ENCODE data around the gene HGFAC. TPM values are rescaled to one million over a fixed set of nuclear protein-coding genes. Genes with fewer than 3 reads are reported as not detected.

Gene HGFAC
- total and polyA plus RNA-seq, 9 donors, result 0.15 to 2.1 (median 0.53) TPM; not detected in 2

DNA sequence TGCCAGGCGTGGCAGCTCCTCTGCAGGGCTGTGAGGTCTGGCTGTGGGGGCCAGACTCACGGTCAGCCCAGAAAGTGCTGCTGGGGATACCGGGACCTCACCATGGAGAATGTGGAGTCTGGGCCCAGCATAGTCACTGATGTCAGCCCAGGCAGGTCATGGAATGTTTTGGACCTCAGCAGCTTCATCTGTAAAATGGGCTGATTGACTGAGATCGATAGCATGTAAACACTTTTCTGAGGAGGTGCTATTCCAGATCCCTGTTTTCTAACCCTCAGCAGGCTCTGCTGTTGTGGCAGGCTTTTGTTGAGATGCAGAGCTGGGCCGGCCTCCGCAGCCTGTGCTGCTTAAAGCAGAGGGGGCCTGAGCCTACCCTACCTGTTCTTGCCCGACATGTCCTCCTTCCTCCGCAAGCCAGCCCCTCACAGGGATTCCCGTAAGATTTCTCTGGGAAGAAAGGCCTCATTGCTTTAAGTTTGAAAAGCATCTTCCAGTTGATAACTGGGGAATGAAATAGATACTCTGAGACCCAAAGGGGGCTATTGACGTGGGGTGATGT, 38.3 kb upstream of the HGFAC start:
- 87 to 90% (median 89%) methylated on average over 10 of the region's 10 CpGs for WGBS, 3 donors
- Histone ChIP-seq H3K27me3 (no peaks in the 10 kb centered on the region), H3K4me1 (ENCODE audit: insufficient read depth) (peaks cover 5% of the 10 kb centered on the region), H3K27ac (no peak overlapping the region), H3K4me3 (no peak overlapping the region), H3K9me3 (no peaks in the 10 kb centered on the region), H3K36me3 (no peaks in the 10 kb centered on the region)
- intact Hi-C loops (cut with DNase I), result no loop called here
- no peak for DNase-seq
- no peak for TF ChIP-seq POLR2A (IDR thresholded peaks at IDR 0.05)

DNA sequence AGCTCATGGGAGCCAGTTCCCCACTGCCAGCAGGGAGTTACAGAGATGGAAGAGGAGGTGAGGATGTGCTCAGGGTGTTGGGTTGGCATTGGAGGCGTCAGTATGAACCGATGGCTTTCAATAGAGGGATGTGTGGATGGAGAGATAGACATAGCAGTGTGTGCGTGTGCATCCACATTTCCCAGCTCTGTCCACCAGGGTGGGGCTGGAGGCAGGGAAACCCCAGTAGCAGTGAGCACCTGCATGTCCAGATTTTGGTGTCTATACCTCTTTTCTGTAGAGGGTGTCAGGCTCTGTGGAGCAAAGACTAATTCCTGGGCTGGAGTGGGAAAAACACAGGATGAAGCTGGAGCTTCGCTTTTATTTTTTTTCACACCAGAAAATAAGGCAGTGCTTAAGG, 37.2 kb upstream of the HGFAC start:
- Histone ChIP-seq H3K4me3 (no peak overlapping the region), H3K27ac (no peak overlapping the region), H3K9me3 (no peaks in the 10 kb centered on the region), H3K4me1 (ENCODE audit: insufficient read depth) (peaks cover 9% of the 10 kb centered on the region), H3K36me3 (no peaks in the 10 kb centered on the region), H3K27me3 (no peaks in the 10 kb centered on the region)
- 96 to 98% (median 98%) methylated on average over 4 of the region's 4 CpGs for WGBS, 3 donors
- TF ChIP-seq POLR2A (IDR thresholded peaks at IDR 0.05), result no peak
- no peak for TF ChIP-seq EP300 (IDR thresholded peaks at IDR 0.05)
- TF ChIP-seq, protein P1, sequence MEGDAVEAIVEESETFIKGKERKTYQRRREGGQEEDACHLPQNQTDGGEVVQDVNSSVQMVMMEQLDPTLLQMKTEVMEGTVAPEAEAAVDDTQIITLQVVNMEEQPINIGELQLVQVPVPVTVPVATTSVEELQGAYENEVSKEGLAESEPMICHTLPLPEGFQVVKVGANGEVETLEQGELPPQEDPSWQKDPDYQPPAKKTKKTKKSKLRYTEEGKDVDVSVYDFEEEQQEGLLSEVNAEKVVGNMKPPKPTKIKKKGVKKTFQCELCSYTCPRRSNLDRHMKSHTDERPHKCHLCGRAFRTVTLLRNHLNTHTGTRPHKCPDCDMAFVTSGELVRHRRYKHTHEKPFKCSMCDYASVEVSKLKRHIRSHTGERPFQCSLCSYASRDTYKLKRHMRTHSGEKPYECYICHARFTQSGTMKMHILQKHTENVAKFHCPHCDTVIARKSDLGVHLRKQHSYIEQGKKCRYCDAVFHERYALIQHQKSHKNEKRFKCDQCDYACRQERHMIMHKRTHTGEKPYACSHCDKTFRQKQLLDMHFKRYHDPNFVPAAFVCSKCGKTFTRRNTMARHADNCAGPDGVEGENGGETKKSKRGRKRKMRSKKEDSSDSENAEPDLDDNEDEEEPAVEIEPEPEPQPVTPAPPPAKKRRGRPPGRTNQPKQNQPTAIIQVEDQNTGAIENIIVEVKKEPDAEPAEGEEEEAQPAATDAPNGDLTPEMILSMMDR (IDR thresholded peaks at IDR 0.05), result no peak
- DNase-seq, result peak in 1 of 5 donors; percentile 6
- intact Hi-C loops (cut with DNase I), result no loop called here

DNA sequence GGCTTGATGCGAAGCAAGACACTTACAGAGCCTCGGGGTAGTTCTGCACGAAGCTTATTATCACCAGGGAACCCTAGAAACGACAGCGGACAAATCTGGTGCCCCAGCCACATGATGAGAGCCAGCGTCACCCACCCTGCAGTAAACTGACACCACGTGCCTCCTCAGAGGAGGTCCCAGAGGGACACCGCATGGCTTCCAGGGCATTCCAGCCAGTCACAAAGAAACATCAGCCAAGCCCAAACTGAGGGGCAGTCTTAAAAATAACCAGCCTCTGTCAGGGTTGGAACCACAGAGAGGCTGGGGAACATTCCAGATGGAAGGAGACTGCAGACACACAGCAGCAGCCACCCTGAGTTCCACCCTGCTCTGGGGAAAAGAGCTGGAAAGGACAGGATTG, 36.6 kb upstream of the HGFAC start:
- Histone ChIP-seq H3K4me3 (no peak overlapping the region), H3K36me3 (no peaks in the 10 kb centered on the region), H3K4me1 (ENCODE audit: insufficient read depth) (peaks cover 9% of the 10 kb centered on the region), H3K27ac (no peak overlapping the region), H3K27me3 (no peaks in the 10 kb centered on the region), H3K9me3 (no peaks in the 10 kb centered on the region)
- 88 to 95% (median 92%) methylated on average over 8 of the region's 8 CpGs for WGBS, 3 donors
- peak in 1 of 5 donors; percentile 23 for DNase-seq
- intact Hi-C loops (cut with DNase I), result no loop called here
- TF ChIP-seq, protein P1 (IDR thresholded peaks at IDR 0.05), result no peak
- TF ChIP-seq POLR2A (IDR thresholded peaks at IDR 0.05) (no peak), EP300 (IDR thresholded peaks at IDR 0.05) (no peak)

DNA sequence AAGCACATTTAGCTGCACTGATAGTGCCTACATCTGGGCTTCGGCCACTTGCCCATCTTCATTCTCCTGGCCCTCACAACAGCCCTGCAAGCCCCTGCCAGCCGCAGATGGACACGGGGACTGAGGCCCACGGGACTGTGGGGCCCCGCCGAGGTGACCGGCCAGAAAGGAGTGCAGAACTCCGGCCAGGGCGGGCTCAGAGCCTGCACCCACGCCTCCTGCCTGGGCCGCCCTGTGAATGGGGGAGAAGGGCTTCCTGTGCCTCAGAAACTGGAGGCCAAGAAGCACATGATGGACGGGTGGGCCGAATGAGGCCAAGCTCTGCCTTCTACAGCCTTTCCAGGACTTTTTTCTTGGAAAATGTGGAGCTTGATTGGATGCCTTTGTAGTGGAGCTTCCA, 35.7 kb upstream of the HGFAC start:
- Histone ChIP-seq H3K4me1 (ENCODE audit: insufficient read depth) (peaks cover 9% of the 10 kb centered on the region), H3K27ac (no peak overlapping the region), H3K9me3 (no peaks in the 10 kb centered on the region), H3K4me3 (no peak overlapping the region), H3K27me3 (no peaks in the 10 kb centered on the region), H3K36me3 (no peaks in the 10 kb centered on the region)
- TF ChIP-seq, protein P1 (IDR thresholded peaks at IDR 0.05), result no peak
- TF ChIP-seq EP300 (IDR thresholded peaks at IDR 0.05), result no peak
- TF ChIP-seq POLR2A (IDR thresholded peaks at IDR 0.05), result no peak
- WGBS, 3 donors, result 92 to 94% (median 93%) methylated on average over 12 to 13 of the region's 13 CpGs
- intact Hi-C loops (cut with DNase I), result no loop called here
- peak in 1 of 5 donors; percentile 26 for DNase-seq

DNA sequence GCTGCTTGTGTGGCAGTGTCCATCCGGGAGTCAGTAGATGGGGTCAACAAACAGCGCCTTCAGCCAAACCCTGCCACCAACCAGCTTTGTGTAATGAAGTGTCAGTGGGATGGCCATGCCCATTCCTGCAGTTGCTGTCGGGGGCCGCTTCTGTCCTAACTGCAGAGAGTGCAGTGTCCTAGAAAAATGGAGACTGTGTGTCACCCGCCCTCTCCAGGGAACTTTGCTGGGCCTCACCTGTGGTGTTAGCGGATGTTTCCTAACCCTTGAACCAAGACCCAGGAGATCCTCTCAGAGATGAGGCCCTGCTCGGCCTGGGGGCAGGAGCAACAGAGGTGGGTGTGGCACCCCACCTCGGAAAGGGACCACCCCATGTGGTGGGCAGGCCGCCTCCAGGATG, 35.3 kb upstream of the HGFAC start:
- intact Hi-C loops (cut with DNase I), result no loop called here
- peaks cover 9% of the 10 kb centered on the region for H3K4me1 ChIP-seq (ENCODE audit: insufficient read depth)
- no peaks in the 10 kb centered on the region for H3K36me3 ChIP-seq
- H3K4me3 ChIP-seq, result no peak overlapping the region
- H3K9me3 ChIP-seq, result no peaks in the 10 kb centered on the region
- DNase-seq, result peak in 2 of 5 donors; percentile 9 to 30
- no peak overlapping the region for H3K27ac ChIP-seq
- 94 to 98% (median 97%) methylated on average over 9 of the region's 9 CpGs for WGBS, 3 donors
- TF ChIP-seq POLR2A (IDR thresholded peaks at IDR 0.05) (no peak), EP300 (IDR thresholded peaks at IDR 0.05) (no peak)
- TF ChIP-seq, protein P1 (IDR thresholded peaks at IDR 0.05), result no peak
- no peaks in the 10 kb centered on the region for H3K27me3 ChIP-seq

All from ovary (tissue), 9 donors.